ENCODE data around the gene ADAMTSL4.

Gene ADAMTSL4

DNA sequence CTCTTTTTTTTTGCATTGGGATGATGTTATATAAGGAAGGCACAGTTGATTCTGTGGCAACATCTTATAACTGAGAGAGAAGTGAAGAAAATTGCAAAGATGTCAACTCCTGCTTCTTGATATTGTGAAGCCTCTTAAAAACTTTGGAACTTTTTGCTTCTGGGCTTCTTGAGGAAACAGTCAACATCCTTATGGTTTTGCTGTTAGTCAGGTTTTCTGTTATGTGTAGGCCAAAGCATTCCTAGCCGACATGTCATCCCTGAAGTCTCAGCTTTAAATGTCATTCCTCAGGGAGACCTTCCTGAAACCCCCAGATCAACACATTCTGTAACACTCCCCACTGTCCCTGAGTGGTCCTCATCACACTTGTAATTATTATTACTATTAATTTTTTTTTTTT lies 21.0 kb upstream of the ADAMTSL4 start:
- DNase-seq, result no peak
- WGBS (ENCODE audit: extremely low coverage, insufficient coverage, low lambda C conversion rate), result no CpG with 5 or more reads among the region's 1 CpG

DNA sequence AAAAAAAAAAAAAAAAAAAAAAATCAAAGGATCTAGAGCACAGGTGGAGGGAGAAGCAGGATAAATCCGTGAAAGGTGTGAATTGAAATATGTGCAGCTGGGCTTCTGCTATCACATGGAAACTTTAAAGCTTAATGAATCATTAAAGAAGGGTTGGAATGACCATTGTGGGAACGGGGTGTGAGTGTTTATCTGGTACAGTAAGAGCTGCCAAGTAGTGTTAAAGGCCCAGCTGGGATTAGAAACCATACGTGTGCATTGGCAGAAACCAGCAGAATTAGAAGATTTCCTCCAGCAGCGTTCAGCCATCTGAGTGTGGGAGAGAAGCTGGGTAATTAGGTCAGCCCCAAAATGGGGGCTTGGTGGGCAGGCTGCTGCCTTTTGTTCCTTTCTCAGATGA lies 20.2 kb upstream of the ADAMTSL4 start:
- Histone ChIP-seq H3K27ac (ENCODE audit: low read depth, low read length) (no peak overlapping the region), H2AK5ac (ENCODE audit: low read length) (no peak overlapping the region), H2BK120ac (ENCODE audit: low read depth, low read length) (no peak overlapping the region), H3K79me2 (ENCODE audit: control insufficient read depth, insufficient read depth, low read length) (no peaks in the 10 kb centered on the region), H3K9ac (ENCODE audit: low read length) (no peak overlapping the region), H3K27me3 (ENCODE audit: insufficient read depth, low read length, poor library complexity) (no peaks in the 10 kb centered on the region), H3K23ac (ENCODE audit: low read length) (no peak overlapping the region), H3K18ac (ENCODE audit: low read length) (no peak overlapping the region), H3K4me3 (ENCODE audit: low read length) (no peak overlapping the region), H3K56ac (ENCODE audit: low read length) (no peak overlapping the region), H2BK15ac (replicated peaks; ENCODE audit: low read depth) (no peak overlapping the region), H3K79me1 (ENCODE audit: low read length) (no peaks in the 10 kb centered on the region), H3K4me2 (ENCODE audit: low read length) (no peak overlapping the region), H3K4ac (ENCODE audit: low read depth, low read length) (no peak overlapping the region), H2BK5ac (ENCODE audit: low read length) (no peak overlapping the region), H4K8ac (ENCODE audit: low read depth, low read length) (no peak overlapping the region), H4K5ac (ENCODE audit: low read length) (no peak overlapping the region), H3K36me3 (ENCODE audit: control insufficient read depth, insufficient read depth, low read length) (no peaks in the 10 kb centered on the region), H3K4me1 (ENCODE audit: control insufficient read depth, low read depth, low read length) (no peaks in the 10 kb centered on the region)
- no CpG with 5 or more reads among the region's 4 CpGs for WGBS (ENCODE audit: extremely low coverage, insufficient coverage, low lambda C conversion rate)
- DNase-seq, result no peak

More for the DNA sequence above, 21.0 kb upstream of the ADAMTSL4 start:
- H3K23ac ChIP-seq (ENCODE audit: low read length), result no peak overlapping the region
- H3K27ac ChIP-seq (ENCODE audit: low read depth, low read length), result no peak overlapping the region
- H2BK120ac ChIP-seq (ENCODE audit: low read depth, low read length), result no peak overlapping the region
- H4K5ac ChIP-seq (ENCODE audit: low read length), result no peak overlapping the region
- H2BK5ac ChIP-seq (ENCODE audit: low read length), result no peak overlapping the region
- H3K4me2 ChIP-seq (ENCODE audit: low read length), result no peak overlapping the region
- H2AK5ac ChIP-seq (ENCODE audit: low read length), result no peak overlapping the region
- no peaks in the 10 kb centered on the region for H3K79me2 ChIP-seq (ENCODE audit: control insufficient read depth, insufficient read depth, low read length)
- H3K4me1 ChIP-seq (ENCODE audit: control insufficient read depth, low read depth, low read length), result no peaks in the 10 kb centered on the region
- no peak overlapping the region for H4K8ac ChIP-seq (ENCODE audit: low read depth, low read length)
- no peak overlapping the region for H3K18ac ChIP-seq (ENCODE audit: low read length)
- H3K36me3 ChIP-seq (ENCODE audit: control insufficient read depth, insufficient read depth, low read length), result no peaks in the 10 kb centered on the region
- no peaks in the 10 kb centered on the region for H3K79me1 ChIP-seq (ENCODE audit: low read length)
- H2BK15ac ChIP-seq (replicated peaks; ENCODE audit: low read depth), result no peak overlapping the region
- H3K4me3 ChIP-seq (ENCODE audit: low read length), result no peak overlapping the region
- no peak overlapping the region for H3K9ac ChIP-seq (ENCODE audit: low read length)
- no peaks in the 10 kb centered on the region for H3K27me3 ChIP-seq (ENCODE audit: insufficient read depth, low read length, poor library complexity)
- no peak overlapping the region for H3K56ac ChIP-seq (ENCODE audit: low read length)
- H3K4ac ChIP-seq (ENCODE audit: low read depth, low read length), result no peak overlapping the region

DNA sequence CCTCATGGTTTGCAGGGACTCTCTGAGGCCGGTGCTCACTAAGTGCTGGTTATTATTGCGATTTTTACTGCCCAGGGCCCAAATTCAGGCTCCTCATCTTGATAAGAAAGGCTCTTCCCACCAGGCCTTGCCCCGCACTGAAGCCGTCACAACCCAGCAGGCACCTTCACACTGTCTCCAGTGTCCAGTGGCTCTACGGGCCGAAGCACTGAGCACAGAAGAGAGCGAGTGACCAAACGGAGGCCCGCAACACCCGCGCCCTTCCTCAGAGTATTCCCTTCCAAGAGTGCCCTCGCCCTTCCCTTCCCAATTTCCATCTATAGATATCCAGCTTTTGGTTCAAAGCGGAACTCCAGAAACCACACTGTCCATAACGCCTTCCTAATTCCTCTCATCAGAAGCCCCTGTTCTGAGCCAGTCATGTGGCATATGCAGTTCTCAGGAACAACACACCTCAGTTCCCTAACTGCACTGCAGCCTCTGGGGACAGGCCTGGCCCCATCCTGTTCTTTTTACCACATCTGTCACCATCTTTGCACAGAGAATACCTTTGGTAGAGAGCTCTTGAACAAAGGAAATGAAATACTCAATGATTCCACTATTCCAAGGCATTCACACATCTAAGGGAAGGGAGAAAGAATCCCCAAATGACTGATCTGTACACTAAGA lies 18.6 kb upstream of the ADAMTSL4 start:
- WGBS (ENCODE audit: extremely low coverage, insufficient coverage, low lambda C conversion rate), result no CpG with 5 or more reads among the region's 14 CpGs
- Histone ChIP-seq H3K79me2 (ENCODE audit: control insufficient read depth, insufficient read depth, low read length) (no peaks in the 10 kb centered on the region), H3K4me2 (ENCODE audit: low read length) (no peak overlapping the region), H3K4ac (ENCODE audit: low read depth, low read length) (no peak overlapping the region), H2BK120ac (ENCODE audit: low read depth, low read length) (no peak overlapping the region), H3K79me1 (ENCODE audit: low read length) (no peaks in the 10 kb centered on the region), H3K4me3 (ENCODE audit: low read length) (no peak overlapping the region), H3K56ac (ENCODE audit: low read length) (no peak overlapping the region), H3K4me1 (ENCODE audit: control insufficient read depth, low read depth, low read length) (no peaks in the 10 kb centered on the region), H3K27ac (ENCODE audit: low read depth, low read length) (no peak overlapping the region), H4K8ac (ENCODE audit: low read depth, low read length) (no peak overlapping the region), H4K5ac (ENCODE audit: low read length) (no peak overlapping the region), H3K23ac (ENCODE audit: low read length) (no peak overlapping the region), H3K18ac (ENCODE audit: low read length) (no peak overlapping the region), H3K27me3 (ENCODE audit: insufficient read depth, low read length, poor library complexity) (no peaks in the 10 kb centered on the region), H3K36me3 (ENCODE audit: control insufficient read depth, insufficient read depth, low read length) (no peaks in the 10 kb centered on the region), H3K9ac (ENCODE audit: low read length) (no peak overlapping the region), H2BK5ac (ENCODE audit: low read length) (no peak overlapping the region), H2AK5ac (ENCODE audit: low read length) (no peak overlapping the region), H2BK15ac (replicated peaks; ENCODE audit: low read depth) (no peak overlapping the region)
- DNase-seq, result no peak

DNA sequence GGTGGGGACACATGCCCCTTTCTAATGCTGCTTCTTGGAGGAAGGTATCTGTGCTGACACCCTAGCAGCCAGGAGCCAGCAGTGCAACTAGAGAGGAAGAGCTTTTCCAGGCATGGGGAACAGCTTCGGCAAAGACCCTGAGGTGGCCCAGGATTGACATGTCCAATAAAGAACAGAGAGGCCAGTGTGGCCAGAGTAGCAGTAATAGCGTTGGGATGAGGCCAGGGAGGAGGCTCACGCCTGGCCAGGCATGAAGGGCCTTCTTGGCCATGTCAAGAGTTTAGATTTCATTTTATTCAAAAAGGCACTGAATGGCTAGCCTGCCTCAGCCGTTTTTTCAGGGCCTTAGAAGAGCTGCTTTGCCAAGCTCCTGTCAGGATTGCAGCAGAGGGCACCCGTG lies 16.3 kb upstream of the ADAMTSL4 start:
- H2BK15ac ChIP-seq (replicated peaks; ENCODE audit: low read depth), result no peak overlapping the region
- no peaks in the 10 kb centered on the region for H3K27me3 ChIP-seq (ENCODE audit: insufficient read depth, low read length, poor library complexity)
- no peaks in the 10 kb centered on the region for H3K36me3 ChIP-seq (ENCODE audit: control insufficient read depth, insufficient read depth, low read length)
- no peak overlapping the region for H2AK5ac ChIP-seq (ENCODE audit: low read length)
- peaks cover 2% of the 10 kb centered on the region for H3K4me1 ChIP-seq (ENCODE audit: control insufficient read depth, low read depth, low read length)
- no peak overlapping the region for H4K8ac ChIP-seq (ENCODE audit: low read depth, low read length)
- H3K4me2 ChIP-seq (ENCODE audit: low read length), result no peak overlapping the region
- H2BK5ac ChIP-seq (ENCODE audit: low read length), result no peak overlapping the region
- H3K27ac ChIP-seq (ENCODE audit: low read depth, low read length), result no peak overlapping the region
- H4K5ac ChIP-seq (ENCODE audit: low read length), result no peak overlapping the region
- H3K4ac ChIP-seq (ENCODE audit: low read depth, low read length), result no peak overlapping the region
- no peaks in the 10 kb centered on the region for H3K79me2 ChIP-seq (ENCODE audit: control insufficient read depth, insufficient read depth, low read length)
- H2BK120ac ChIP-seq (ENCODE audit: low read depth, low read length), result no peak overlapping the region
- no peak overlapping the region for H3K18ac ChIP-seq (ENCODE audit: low read length)
- no peak overlapping the region for H3K9ac ChIP-seq (ENCODE audit: low read length)
- peak overlapping the region; percentile 37 for H3K56ac ChIP-seq (ENCODE audit: low read length)
- no peak for DNase-seq
- no CpG with 5 or more reads among the region's 5 CpGs for WGBS (ENCODE audit: extremely low coverage, insufficient coverage, low lambda C conversion rate)
- no peaks in the 10 kb centered on the region for H3K79me1 ChIP-seq (ENCODE audit: low read length)
- no peak overlapping the region for H3K4me3 ChIP-seq (ENCODE audit: low read length)
- H3K23ac ChIP-seq (ENCODE audit: low read length), result no peak overlapping the region

DNA sequence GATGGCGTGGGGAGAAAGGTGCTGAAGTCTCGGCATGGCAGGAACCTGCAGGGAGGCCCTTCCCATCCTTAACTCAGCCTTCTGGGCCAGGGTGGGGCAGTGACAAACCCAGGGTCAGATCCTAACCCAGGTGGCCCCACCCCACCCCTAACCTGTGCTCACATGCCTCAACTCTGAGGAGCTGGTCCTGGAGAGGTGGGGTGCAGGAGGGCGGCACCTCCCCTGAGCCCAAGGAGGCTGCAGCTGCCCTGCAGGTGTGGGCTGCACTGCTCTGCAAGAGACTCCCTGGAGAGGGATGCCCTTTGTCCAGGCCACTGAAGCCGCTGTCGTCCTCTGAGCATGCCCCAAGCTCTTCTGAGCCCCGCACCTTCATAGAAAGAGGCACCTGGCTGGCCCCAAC lies 15.2 kb upstream of the ADAMTSL4 start:
- no CpG with 5 or more reads among the region's 6 CpGs for WGBS (ENCODE audit: extremely low coverage, insufficient coverage, low lambda C conversion rate)
- H3K79me2 ChIP-seq (ENCODE audit: control insufficient read depth, insufficient read depth, low read length), result no peaks in the 10 kb centered on the region
- H3K9ac ChIP-seq (ENCODE audit: low read length), result no peak overlapping the region
- H3K79me1 ChIP-seq (ENCODE audit: low read length), result no peaks in the 10 kb centered on the region
- no peak overlapping the region for H3K18ac ChIP-seq (ENCODE audit: low read length)
- DNase-seq, result no peak
- H3K56ac ChIP-seq (ENCODE audit: low read length), result no peak overlapping the region
- H4K5ac ChIP-seq (ENCODE audit: low read length), result no peak overlapping the region
- no peak overlapping the region for H3K4me2 ChIP-seq (ENCODE audit: low read length)
- H3K36me3 ChIP-seq (ENCODE audit: control insufficient read depth, insufficient read depth, low read length), result no peaks in the 10 kb centered on the region
- no peak overlapping the region for H2BK120ac ChIP-seq (ENCODE audit: low read depth, low read length)
- H3K27me3 ChIP-seq (ENCODE audit: insufficient read depth, low read length, poor library complexity), result no peaks in the 10 kb centered on the region
- no peak overlapping the region for H3K23ac ChIP-seq (ENCODE audit: low read length)
- no peak overlapping the region for H4K8ac ChIP-seq (ENCODE audit: low read depth, low read length)
- peaks cover 2% of the 10 kb centered on the region for H3K4me1 ChIP-seq (ENCODE audit: control insufficient read depth, low read depth, low read length)
- no peak overlapping the region for H2BK5ac ChIP-seq (ENCODE audit: low read length)
- no peak overlapping the region for H2BK15ac ChIP-seq (replicated peaks; ENCODE audit: low read depth)
- H3K27ac ChIP-seq (ENCODE audit: low read depth, low read length), result no peak overlapping the region
- H2AK5ac ChIP-seq (ENCODE audit: low read length), result no peak overlapping the region
- no peak overlapping the region for H3K4me3 ChIP-seq (ENCODE audit: low read length)
- H3K4ac ChIP-seq (ENCODE audit: low read depth, low read length), result no peak overlapping the region
